T-helper 1 cell treated with Interleukin-12 subunit alpha and Interleukin-12 subunit beta and Interleukin-4 antibody, amounts not matched to agents 30 μg/mL and 1 μg/mL, for 36 hours (primary cell): ENCODE data around the gene LRRK2.
"Not testable (repeated sequence)": the region's sequence is repeated elsewhere in the genome, so short reads cannot be mapped to it uniquely, and the experiment has no call there.

Experiments
- H3K27ac Mint-ChIP-seq: one replicate; pipeline ENCODE4 v1.8.0; 2021; ENCODE audit warnings: mild to moderate bottlenecking, mixed read lengths
- H3K27me3 Mint-ChIP-seq: one replicate; pipeline ENCODE4 v1.8.0; 2021; ENCODE audit warnings: low read depth, mixed read lengths
- H3K36me3 Mint-ChIP-seq: one replicate; pipeline ENCODE4 v1.8.0; 2021; ENCODE audit warnings: low read depth, mixed read lengths
- H3K4me1 Mint-ChIP-seq: one replicate; pipeline ENCODE4 v1.8.0; 2021; ENCODE audit warnings: low read depth, mixed read lengths
- H3K4me3 Mint-ChIP-seq: one replicate; pipeline ENCODE4 v1.8.0; 2021; ENCODE audit warnings: mild to moderate bottlenecking, moderate library complexity, mixed read lengths
- H3K9me3 Mint-ChIP-seq: one replicate; pipeline ENCODE4 v1.8.0; 2021; ENCODE audit warnings: mixed read lengths

Gene LRRK2

DNA sequence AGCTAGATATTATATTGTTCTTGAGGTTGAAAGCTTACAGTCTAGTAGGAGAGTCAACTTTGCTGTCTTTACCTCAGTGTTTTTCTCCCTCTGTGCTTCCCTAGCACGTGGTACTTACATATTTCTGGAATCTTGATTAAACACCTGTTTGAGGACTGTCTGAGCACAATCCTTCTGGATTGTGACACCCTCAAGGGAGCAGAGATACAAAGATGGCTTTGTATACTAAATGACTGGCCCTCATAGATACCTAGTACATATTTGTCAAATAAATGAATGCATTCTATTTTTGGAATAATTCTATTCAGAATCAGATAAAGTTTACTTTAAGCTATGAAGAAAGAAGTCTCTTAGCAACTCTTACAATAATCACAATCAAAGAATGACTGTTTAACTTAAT is 113.3 kb downstream of the LRRK2 start:
- Mint-ChIP-seq H3K4me3 (no peak overlapping the region), H3K36me3 (no peaks in the 10 kb centered on the region), H3K9me3 (no peaks in the 10 kb centered on the region), H3K27me3 (no peaks in the 10 kb centered on the region), H3K4me1 (no peaks in the 10 kb centered on the region), H3K27ac (no peak overlapping the region)

DNA sequence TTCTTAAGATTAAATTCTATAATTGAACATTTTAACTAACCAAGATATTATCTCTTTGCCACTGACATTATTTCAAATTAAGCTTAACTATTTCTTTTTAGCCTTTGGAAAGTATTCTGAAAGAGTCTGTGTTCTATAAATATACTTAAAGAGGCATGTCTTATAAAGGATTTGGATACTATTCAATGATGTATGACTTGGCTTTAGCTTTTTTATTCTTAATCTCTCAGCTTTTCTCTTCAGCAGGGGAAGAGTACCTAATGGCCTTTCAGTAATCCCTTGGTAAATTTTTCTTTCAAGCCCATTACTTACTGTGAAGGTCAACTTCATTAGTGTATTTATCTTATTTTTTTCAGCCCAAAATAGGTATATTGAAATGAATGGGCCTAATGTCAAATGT is 113.8 kb downstream of the LRRK2 start:
- Mint-ChIP-seq H3K4me1 (no peaks in the 10 kb centered on the region), H3K36me3 (no peaks in the 10 kb centered on the region), H3K27ac (no peak overlapping the region), H3K9me3 (no peaks in the 10 kb centered on the region), H3K4me3 (no peak overlapping the region), H3K27me3 (no peaks in the 10 kb centered on the region)

DNA sequence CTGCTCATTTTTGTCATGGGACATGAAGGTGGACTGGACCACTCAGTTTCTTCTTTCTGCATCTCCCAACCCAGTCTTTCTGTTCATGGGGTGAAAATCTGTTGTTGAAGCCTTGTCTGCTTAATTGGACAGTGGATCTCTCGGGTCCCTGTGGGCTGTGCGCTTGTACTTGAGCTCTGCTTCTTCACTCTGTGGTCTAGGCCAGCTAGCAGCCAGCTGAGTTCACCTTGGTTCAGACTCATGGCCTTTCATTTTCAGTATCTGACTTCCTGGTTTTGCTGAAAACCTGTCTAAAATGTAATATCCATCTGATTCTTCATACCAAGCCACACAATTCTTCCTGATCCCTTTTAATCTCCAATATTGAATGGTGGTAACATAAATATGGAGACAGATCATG is 117.2 kb downstream of the LRRK2 start:
- H3K9me3 Mint-ChIP-seq: no peaks in the 10 kb centered on the region
- no peaks in the 10 kb centered on the region for H3K36me3 Mint-ChIP-seq
- H3K27ac Mint-ChIP-seq: no peak overlapping the region
- H3K27me3 Mint-ChIP-seq: no peaks in the 10 kb centered on the region
- no peaks in the 10 kb centered on the region for H3K4me1 Mint-ChIP-seq
- H3K4me3 Mint-ChIP-seq: no peak overlapping the region

DNA sequence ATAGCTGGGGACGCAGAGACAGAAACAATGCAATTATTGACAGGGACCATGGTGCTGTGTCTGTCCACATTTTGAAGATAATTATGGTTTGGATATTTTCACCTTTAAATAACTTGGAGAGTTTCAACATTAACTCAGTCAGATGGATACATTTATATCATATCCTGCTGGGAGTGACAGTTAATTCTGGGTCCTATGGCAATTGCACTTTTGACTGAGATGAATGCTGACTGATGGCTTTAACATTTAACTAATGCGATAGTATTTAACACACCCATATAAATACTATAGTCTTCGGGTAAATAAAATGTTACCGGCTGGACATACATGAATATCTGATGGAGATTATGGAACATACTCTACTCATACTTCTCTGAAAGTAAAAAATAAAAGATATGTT is 118.3 kb downstream of the LRRK2 start:
- Mint-ChIP-seq H3K4me3 (no peak overlapping the region), H3K27me3 (no peaks in the 10 kb centered on the region), H3K36me3 (no peaks in the 10 kb centered on the region), H3K9me3 (no peaks in the 10 kb centered on the region), H3K27ac (no peak overlapping the region), H3K4me1 (no peaks in the 10 kb centered on the region)

DNA sequence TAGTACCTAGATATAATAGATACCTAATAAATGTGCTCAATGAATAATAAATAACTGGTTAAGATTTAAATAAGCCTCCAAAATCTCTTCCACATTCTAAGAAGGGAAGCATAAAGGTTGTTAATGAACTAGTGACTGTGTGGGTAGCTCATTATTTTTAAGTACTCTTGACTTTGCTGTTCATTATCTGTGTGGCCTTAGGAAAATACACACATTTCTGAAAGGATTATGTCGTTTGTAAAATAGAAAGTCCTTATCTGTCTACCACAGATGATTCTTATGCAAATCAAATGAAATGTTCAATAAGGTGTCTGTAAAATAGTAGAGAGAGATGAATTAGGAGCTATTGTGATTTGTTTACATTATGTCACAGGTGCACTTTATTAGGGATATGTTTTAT is 119.5 kb downstream of the LRRK2 start:
- H3K4me1 Mint-ChIP-seq: no peaks in the 10 kb centered on the region
- no peak overlapping the region for H3K4me3 Mint-ChIP-seq
- no peak overlapping the region for H3K27ac Mint-ChIP-seq
- H3K36me3 Mint-ChIP-seq: no peaks in the 10 kb centered on the region
- no peaks in the 10 kb centered on the region for H3K27me3 Mint-ChIP-seq
- H3K9me3 Mint-ChIP-seq: no peaks in the 10 kb centered on the region

DNA sequence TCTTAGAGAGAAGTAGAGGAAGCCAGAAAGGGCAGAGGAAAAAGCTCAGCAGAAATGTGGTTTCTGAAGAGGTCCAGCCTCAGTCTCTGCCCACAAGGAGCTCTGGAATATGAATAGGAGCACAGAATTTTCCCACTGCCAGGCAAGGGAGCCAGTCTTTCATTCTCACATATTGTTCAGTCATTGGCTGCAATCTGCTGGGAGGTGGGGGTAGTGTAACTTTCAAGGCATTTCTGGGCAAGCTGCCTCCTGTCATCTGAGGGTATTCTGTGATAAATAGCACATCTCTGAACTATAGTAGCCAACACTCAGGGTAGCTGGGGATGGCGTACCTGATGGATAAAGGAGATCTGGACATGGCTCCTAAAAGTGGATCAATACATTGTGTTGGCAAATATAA is 127.2 kb downstream of the LRRK2 start:
- H3K36me3 Mint-ChIP-seq: no peaks in the 10 kb centered on the region
- no peak overlapping the region for H3K27ac Mint-ChIP-seq
- H3K4me3 Mint-ChIP-seq: no peak overlapping the region
- H3K9me3 Mint-ChIP-seq: no peaks in the 10 kb centered on the region
- H3K4me1 Mint-ChIP-seq: no peaks in the 10 kb centered on the region
- no peaks in the 10 kb centered on the region for H3K27me3 Mint-ChIP-seq

DNA sequence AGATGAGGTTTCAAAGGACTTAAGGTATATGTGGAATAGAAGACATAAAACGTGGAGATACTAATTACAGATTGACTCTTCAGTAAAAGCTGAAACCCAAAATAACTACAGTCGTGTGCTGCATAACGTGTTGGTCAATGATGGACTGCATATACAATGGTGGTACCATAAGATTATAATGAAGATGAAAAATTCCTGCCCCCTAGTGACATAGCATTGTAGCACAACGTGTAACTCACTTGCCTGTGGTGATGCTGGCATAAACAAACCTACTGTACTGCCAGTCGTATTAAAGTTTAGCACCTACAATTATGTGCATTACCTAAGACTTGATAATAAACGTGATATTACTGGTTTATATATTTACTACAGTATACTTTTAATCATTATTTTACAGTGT is 150.3 kb downstream of the LRRK2 start:
- no peak overlapping the region for H3K27ac Mint-ChIP-seq
- H3K9me3 Mint-ChIP-seq: no peaks in the 10 kb centered on the region
- H3K27me3 Mint-ChIP-seq: no peaks in the 10 kb centered on the region
- H3K4me3 Mint-ChIP-seq: no peak overlapping the region
- H3K4me1 Mint-ChIP-seq: no peaks in the 10 kb centered on the region
- H3K36me3 Mint-ChIP-seq: no peaks in the 10 kb centered on the region

DNA sequence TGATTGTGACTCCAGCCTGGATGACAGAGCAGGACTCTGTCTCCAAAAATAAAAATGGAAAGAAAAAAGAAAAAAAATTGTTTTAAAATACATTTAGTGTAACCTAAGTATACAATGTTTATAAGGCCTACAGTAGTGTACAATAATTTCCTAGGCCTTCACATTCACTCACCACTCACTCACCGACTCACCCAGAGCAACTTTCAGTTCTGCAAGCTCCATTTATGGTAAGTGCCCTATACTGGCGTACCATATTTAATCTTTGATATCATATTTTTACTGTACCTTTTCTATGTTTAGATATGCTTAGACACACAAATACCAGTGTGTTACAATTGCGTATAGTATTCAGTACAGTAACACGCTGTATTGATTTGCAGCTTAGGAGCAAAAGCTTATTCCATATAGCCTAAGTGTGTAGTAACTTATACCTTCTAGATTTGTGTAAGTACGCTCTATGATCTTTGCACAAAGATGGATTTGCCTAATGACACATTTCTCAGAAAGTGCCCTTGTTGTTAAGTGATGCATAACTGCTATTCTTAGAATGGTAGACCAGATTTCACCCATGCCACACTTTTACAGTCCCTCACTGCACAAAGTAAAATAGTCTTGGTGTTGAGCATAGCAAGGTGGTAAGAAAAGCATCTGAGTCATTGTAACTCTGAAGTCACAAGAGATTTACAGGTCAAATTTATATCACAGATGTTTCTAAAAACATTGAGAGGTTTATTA is 151.9 kb downstream of the LRRK2 start:
- Mint-ChIP-seq H3K4me1 (no peaks in the 10 kb centered on the region), H3K27ac (no peak overlapping the region), H3K9me3 (no peaks in the 10 kb centered on the region), H3K36me3 (no peaks in the 10 kb centered on the region), H3K27me3 (no peaks in the 10 kb centered on the region), H3K4me3 (no peak overlapping the region)

DNA sequence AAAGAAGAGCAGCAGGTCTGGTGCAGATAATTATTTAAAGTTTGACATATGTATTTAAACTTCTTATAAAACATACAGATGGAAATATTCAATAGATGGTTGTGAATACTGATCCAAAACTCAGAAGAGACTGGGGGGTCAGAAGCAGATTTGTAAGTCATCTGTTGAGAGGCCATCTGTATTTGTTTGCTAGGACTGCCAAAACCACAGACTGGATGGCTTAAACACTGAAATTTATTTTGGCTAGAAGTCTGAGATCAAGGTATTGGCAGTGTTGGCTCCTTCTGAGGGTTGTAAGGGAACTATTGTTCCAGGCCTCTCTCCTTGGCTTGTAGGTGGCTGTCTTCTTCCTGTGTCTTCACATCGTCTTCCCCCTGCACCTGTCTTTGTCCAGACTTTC is 153.9 kb downstream of the LRRK2 start:
- H3K27ac Mint-ChIP-seq: no peak overlapping the region
- no peaks in the 10 kb centered on the region for H3K27me3 Mint-ChIP-seq
- no peaks in the 10 kb centered on the region for H3K4me1 Mint-ChIP-seq
- H3K4me3 Mint-ChIP-seq: no peak overlapping the region
- no peaks in the 10 kb centered on the region for H3K36me3 Mint-ChIP-seq
- no peaks in the 10 kb centered on the region for H3K9me3 Mint-ChIP-seq

DNA sequence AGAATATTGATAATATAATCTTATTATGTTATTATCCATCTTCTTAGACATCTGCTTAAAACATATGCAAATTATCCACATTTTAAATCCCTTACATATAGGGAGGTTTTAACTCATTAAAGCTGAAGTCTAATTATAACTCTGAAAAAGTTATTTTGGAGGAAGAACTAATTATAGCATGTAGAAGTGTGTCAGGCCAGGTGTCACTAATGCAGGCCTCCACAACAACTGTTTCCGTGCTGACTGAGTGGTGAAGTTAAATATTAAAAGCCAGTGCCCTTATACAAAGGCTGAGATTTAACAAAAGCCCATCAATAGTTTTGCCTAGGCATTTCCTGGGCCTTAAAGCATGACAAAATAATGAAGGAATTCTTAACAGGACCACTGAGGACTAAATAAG is 157.4 kb downstream of the LRRK2 start:
- Mint-ChIP-seq H3K4me3 (no peak overlapping the region), H3K27me3 (no peaks in the 10 kb centered on the region), H3K9me3 (no peaks in the 10 kb centered on the region), H3K27ac (no peak overlapping the region), H3K4me1 (no peaks in the 10 kb centered on the region), H3K36me3 (no peaks in the 10 kb centered on the region)

DNA sequence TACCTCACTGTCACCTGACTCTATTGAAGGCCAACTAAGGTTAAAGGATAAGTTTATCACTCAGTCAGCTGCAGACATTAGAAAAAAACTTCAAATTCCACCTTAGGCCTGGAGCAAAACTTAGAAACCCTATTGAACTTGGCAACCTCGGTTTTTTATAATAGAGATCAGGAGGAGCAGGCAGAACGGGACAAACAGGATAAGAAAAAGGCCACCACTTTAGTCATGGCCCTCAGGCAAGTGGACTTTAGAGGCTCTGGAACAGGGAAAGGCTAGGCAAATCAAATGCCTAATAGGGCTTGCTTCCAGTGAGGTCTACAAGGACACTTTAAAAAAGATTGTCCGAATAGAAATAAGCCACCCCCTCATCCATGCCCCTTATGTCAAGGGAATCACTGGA is 162.5 kb downstream of the LRRK2 start:
- H3K27me3 Mint-ChIP-seq, H3K27ac Mint-ChIP-seq, H3K9me3 Mint-ChIP-seq, H3K4me1 Mint-ChIP-seq, H3K36me3 Mint-ChIP-seq, H3K4me3 Mint-ChIP-seq: not testable (repeated sequence)

DNA sequence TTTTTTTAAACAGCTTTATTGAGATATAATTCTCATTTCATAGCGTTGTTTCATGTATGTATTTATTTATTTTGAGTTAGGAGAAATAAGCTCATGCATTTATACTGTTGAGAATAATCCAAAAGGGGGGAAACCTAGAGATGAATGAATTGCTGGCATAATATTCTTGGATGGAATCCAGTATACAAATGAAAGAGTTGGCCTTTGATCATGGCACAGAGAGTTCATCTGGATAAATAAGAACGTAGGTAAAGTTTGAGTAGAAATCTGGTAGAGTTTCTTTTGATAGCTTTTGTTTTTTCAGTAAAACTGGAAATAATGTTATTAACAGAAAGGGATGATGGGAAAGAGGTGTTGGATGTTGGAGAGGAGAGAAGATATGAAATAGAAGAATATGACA is 166.2 kb downstream of the LRRK2 start:
- Mint-ChIP-seq H3K4me3 (no peak overlapping the region), H3K27ac (no peak overlapping the region), H3K9me3 (no peaks in the 10 kb centered on the region), H3K36me3 (no peaks in the 10 kb centered on the region), H3K4me1 (no peaks in the 10 kb centered on the region), H3K27me3 (no peaks in the 10 kb centered on the region)

DNA sequence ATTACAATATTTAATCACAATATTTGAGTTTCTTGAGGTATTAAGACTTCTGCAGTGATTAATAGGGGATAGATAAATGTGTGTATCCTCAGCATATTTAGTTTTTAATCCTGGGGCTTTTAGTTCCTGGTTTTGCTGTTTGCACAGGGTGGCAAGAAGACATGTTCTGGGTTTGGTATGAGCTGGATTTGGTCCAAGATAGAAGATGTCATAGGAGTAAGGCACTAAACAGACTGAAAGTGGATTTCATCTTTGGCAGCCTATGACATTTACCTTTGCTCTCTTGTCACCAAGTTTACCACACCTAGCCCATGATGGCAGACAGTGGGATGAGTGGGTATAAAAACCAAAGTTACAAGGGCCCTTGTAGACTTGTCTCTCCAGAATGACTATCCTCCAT is 168.2 kb downstream of the LRRK2 start:
- Mint-ChIP-seq H3K9me3 (no peaks in the 10 kb centered on the region), H3K27ac (no peak overlapping the region), H3K4me3 (no peak overlapping the region), H3K27me3 (no peaks in the 10 kb centered on the region), H3K4me1 (no peaks in the 10 kb centered on the region), H3K36me3 (no peaks in the 10 kb centered on the region)

DNA sequence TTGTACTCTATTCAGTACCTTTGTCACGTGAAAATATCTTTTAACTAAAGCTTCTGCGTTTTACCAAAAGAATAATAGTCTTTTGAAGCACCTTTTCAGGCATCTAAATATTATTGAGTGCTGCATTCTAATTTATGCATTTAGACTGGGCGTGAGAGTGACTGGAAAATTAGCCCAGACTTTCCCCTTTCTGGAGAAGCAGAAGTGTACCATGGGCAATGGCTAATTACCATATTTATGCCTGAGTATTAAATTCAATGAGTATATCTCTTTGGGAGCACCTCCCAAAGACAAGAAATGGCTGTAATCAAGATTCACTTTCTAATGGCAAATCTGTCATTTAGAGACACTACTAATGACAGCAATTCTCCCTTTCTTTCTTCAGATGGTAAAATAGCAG is 174.9 kb downstream of the LRRK2 start:
- Mint-ChIP-seq H3K9me3 (no peaks in the 10 kb centered on the region), H3K27me3 (no peaks in the 10 kb centered on the region), H3K4me3 (no peak overlapping the region), H3K4me1 (no peaks in the 10 kb centered on the region), H3K27ac (no peak overlapping the region), H3K36me3 (no peaks in the 10 kb centered on the region)

DNA sequence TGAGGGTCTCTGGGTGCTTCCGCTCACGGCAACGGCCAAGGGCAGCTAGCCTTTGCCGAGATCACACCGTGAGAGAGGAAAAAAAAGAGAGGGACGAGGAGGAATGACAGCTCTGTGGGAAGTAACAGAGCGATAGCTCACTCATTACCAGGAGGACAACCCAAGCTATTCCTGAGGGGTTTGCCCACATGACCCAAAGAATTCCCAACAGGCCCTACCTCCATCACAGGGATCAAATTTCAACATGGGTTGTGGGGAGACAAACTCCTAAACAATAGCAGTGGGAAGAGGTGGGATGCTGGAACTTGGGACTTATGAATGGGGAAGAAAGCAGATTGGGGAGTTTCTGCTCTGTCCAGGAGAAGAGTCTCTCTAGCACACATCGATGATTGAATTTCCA is 180.6 kb downstream of the LRRK2 start:
- Mint-ChIP-seq H3K4me3 (no peak overlapping the region), H3K36me3 (no peaks in the 10 kb centered on the region), H3K27me3 (no peaks in the 10 kb centered on the region), H3K4me1 (no peaks in the 10 kb centered on the region), H3K9me3 (no peaks in the 10 kb centered on the region), H3K27ac (no peak overlapping the region)
